Measurements from ENCODE around the gene GALNT16.

Gene GALNT16

DNA sequence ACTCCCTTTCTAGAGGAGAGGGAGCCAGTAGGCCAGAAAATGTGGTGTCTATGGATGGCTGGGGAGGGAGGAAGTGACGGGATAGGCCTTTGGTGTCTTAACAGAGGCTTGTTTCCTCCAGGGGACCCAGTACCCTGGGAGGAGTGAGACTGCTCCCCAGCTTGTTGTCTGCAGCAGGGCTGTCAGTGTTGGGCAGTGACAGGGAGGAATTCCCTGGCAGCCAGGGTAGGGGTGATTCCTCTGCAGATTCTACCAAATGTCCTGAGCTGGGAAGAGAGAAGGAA is 64.0 kb downstream of the GALNT16 start:
- H3K27ac ChIP-seq (replicated peaks) = no peak overlapping the region
- no peaks in the 10 kb centered on the region for H3K27me3 ChIP-seq (ENCODE audit: insufficient read depth, poor library complexity, severe bottlenecking)
- H3K4me3 ChIP-seq (replicated peaks; ENCODE audit: insufficient read depth, low read length) = no peak overlapping the region
- TF ChIP-seq SPI1 (IDR thresholded peaks at IDR 0.05; ENCODE audit: borderline replicate concordance, low read depth) (no peak), POLR2AphosphoS5 (IDR thresholded peaks at IDR 0.05; ENCODE audit: low read depth) (no peak), GABPA (IDR thresholded peaks at IDR 0.05; ENCODE audit: low read depth) (no peak)
- TF ChIP-seq, protein P1, sequence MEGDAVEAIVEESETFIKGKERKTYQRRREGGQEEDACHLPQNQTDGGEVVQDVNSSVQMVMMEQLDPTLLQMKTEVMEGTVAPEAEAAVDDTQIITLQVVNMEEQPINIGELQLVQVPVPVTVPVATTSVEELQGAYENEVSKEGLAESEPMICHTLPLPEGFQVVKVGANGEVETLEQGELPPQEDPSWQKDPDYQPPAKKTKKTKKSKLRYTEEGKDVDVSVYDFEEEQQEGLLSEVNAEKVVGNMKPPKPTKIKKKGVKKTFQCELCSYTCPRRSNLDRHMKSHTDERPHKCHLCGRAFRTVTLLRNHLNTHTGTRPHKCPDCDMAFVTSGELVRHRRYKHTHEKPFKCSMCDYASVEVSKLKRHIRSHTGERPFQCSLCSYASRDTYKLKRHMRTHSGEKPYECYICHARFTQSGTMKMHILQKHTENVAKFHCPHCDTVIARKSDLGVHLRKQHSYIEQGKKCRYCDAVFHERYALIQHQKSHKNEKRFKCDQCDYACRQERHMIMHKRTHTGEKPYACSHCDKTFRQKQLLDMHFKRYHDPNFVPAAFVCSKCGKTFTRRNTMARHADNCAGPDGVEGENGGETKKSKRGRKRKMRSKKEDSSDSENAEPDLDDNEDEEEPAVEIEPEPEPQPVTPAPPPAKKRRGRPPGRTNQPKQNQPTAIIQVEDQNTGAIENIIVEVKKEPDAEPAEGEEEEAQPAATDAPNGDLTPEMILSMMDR (IDR thresholded peaks at IDR 0.05; ENCODE audit: insufficient read depth, low read length) = no peak
- DNase-seq (ENCODE audit: low read depth in 1 of 2, low spot score in 1 of 2) = no peak

GRCh38 chr14:69324341-69324931 is 64.5 kb downstream of the GALNT16 start:
- Histone ChIP-seq H3K27ac (replicated peaks) (no peak overlapping the region), H3K4me3 (replicated peaks; ENCODE audit: insufficient read depth, low read length) (no peak overlapping the region), H3K27me3 (ENCODE audit: insufficient read depth, poor library complexity, severe bottlenecking) (no peaks in the 10 kb centered on the region)
- DNase-seq (ENCODE audit: low read depth in 1 of 2, low spot score in 1 of 2) = no peak
- TF ChIP-seq REST (IDR thresholded peaks at IDR 0.05; ENCODE audit: insufficient replicate concordance, low read depth) = no peak
- no peak for TF ChIP-seq GABPA (IDR thresholded peaks at IDR 0.05; ENCODE audit: low read depth)
- no peak for TF ChIP-seq SPI1 (IDR thresholded peaks at IDR 0.05; ENCODE audit: borderline replicate concordance, low read depth)
- TF ChIP-seq, protein P1 (IDR thresholded peaks at IDR 0.05; ENCODE audit: insufficient read depth, low read length) = no peak
- TF ChIP-seq POLR2AphosphoS5 (IDR thresholded peaks at IDR 0.05; ENCODE audit: low read depth) = no peak

GRCh38 chr14:69325086-69325485 is 65.1 kb downstream of the GALNT16 start:
- DNase-seq (ENCODE audit: low read depth in 1 of 2, low spot score in 1 of 2) = no peak
- Histone ChIP-seq H3K27ac (replicated peaks) (no peak overlapping the region), H3K4me3 (replicated peaks; ENCODE audit: insufficient read depth, low read length) (no peak overlapping the region), H3K27me3 (ENCODE audit: insufficient read depth, poor library complexity, severe bottlenecking) (no peaks in the 10 kb centered on the region)
- TF ChIP-seq, protein P1 (IDR thresholded peaks at IDR 0.05; ENCODE audit: insufficient read depth, low read length) = no peak
- no peak for TF ChIP-seq POLR2AphosphoS5 (IDR thresholded peaks at IDR 0.05; ENCODE audit: low read depth)

- H3K4me3 ChIP-seq (replicated peaks; ENCODE audit: insufficient read depth, low read length) = no peak overlapping the region
- no peaks in the 10 kb centered on the region for H3K27me3 ChIP-seq (ENCODE audit: insufficient read depth, poor library complexity, severe bottlenecking)
- TF ChIP-seq, protein P1 (IDR thresholded peaks at IDR 0.05; ENCODE audit: insufficient read depth, low read length) = no peak
- no peak for TF ChIP-seq POLR2AphosphoS5 (IDR thresholded peaks at IDR 0.05; ENCODE audit: low read depth)
- TF ChIP-seq GABPA (IDR thresholded peaks at IDR 0.05; ENCODE audit: low read depth) = no peak
- no peak for TF ChIP-seq REST (IDR thresholded peaks at IDR 0.05; ENCODE audit: insufficient replicate concordance, low read depth)
- no peak for TF ChIP-seq SPI1 (IDR thresholded peaks at IDR 0.05; ENCODE audit: borderline replicate concordance, low read depth)
- no peak for DNase-seq (ENCODE audit: low read depth in 1 of 2, low spot score in 1 of 2)
- H3K27ac ChIP-seq (replicated peaks) = no peak overlapping the region
Observed at GRCh38 chr14:69325646-69326265, 65.8 kb downstream of the GALNT16 start.
